ENCODE measurements around the gene RNASE4.
A peak's percentile ranks its signal among the peaks of the same experiment; 100 is the strongest.

Gene RNASE4

GRCh38 chr14:20688167-20688839 lies 3.9 kb downstream of the RNASE4 start, which contains the start of gene ANG:
ANG (plus strand) TSS chr14:20688764; CDS start chr14:20693565, 4,801 bp downstream.
- no peak for TF ChIP-seq CTCF (IDR thresholded peaks at IDR 0.05)
- Histone ChIP-seq H2AFZ (no peak within 1 kb of the TSS), H3K9me3 (ENCODE audit: control insufficient read depth, low read length) (no peaks in the 10 kb centered on the region), H3K36me3 (ENCODE audit: control insufficient read depth, insufficient read depth, low read length) (no peaks in the 10 kb centered on the region), H3K27me3 (ENCODE audit: control insufficient read depth, insufficient read depth, low read length) (no peaks in the 10 kb centered on the region), H3K9ac (no peak within 1 kb of the TSS), H3K27ac (no peak within 1 kb of the TSS), H3K4me3 (ENCODE audit: low read depth, low read length) (no peak within 1 kb of the TSS), H3K79me2 (no peaks in the 10 kb centered on the region), H3K4me2 (ENCODE audit: low read length) (no peak within 1 kb of the TSS), H3K4me1 (no peaks in the 10 kb centered on the region)

GRCh38 chr14:20690848-20691640 lies 6.7 kb downstream of the RNASE4 start:
- peak; percentile 87 for TF ChIP-seq CTCF (IDR thresholded peaks at IDR 0.05)
- Histone ChIP-seq H3K4me1 (no peaks in the 10 kb centered on the region), H3K27me3 (ENCODE audit: control insufficient read depth, insufficient read depth, low read length) (no peaks in the 10 kb centered on the region), H3K4me2 (ENCODE audit: low read length) (no peak overlapping the region), H3K27ac (no peak overlapping the region), H3K9me3 (ENCODE audit: control insufficient read depth, low read length) (no peaks in the 10 kb centered on the region), H2AFZ (no peak overlapping the region), H3K9ac (no peak overlapping the region), H3K36me3 (ENCODE audit: control insufficient read depth, insufficient read depth, low read length) (no peaks in the 10 kb centered on the region), H3K4me3 (ENCODE audit: low read depth, low read length) (no peak overlapping the region), H3K79me2 (no peaks in the 10 kb centered on the region)

- no peaks in the 10 kb centered on the region for H3K27me3 ChIP-seq (ENCODE audit: control insufficient read depth, insufficient read depth, low read length)
- H3K79me2 ChIP-seq: no peaks in the 10 kb centered on the region
- H3K9me3 ChIP-seq (ENCODE audit: control insufficient read depth, low read length): no peaks in the 10 kb centered on the region
- TF ChIP-seq CTCF (IDR thresholded peaks at IDR 0.05): no peak
- no peak overlapping the region for H3K9ac ChIP-seq
- H3K4me3 ChIP-seq (ENCODE audit: low read depth, low read length): no peak overlapping the region
- H2AFZ ChIP-seq: no peak overlapping the region
- H3K27ac ChIP-seq: no peak overlapping the region
- H3K36me3 ChIP-seq (ENCODE audit: control insufficient read depth, insufficient read depth, low read length): no peaks in the 10 kb centered on the region
- H3K4me2 ChIP-seq (ENCODE audit: low read length): no peak overlapping the region
- H3K4me1 ChIP-seq: no peaks in the 10 kb centered on the region
Measured at GRCh38 chr14:20692116-20692751, 7.9 kb downstream of the RNASE4 start.

GRCh38 chr14:20696764-20697163 lies 12.4 kb downstream of the RNASE4 start:
- H3K36me3 ChIP-seq (ENCODE audit: control insufficient read depth, insufficient read depth, low read length): no peaks in the 10 kb centered on the region
- H3K4me3 ChIP-seq (ENCODE audit: low read depth, low read length): no peak overlapping the region
- no peak overlapping the region for H2AFZ ChIP-seq
- TF ChIP-seq CTCF (IDR thresholded peaks at IDR 0.05): no peak
- no peaks in the 10 kb centered on the region for H3K27me3 ChIP-seq (ENCODE audit: control insufficient read depth, insufficient read depth, low read length)
- H3K9ac ChIP-seq: no peak overlapping the region
- H3K79me2 ChIP-seq: no peaks in the 10 kb centered on the region
- no peak overlapping the region for H3K27ac ChIP-seq
- no peaks in the 10 kb centered on the region for H3K4me1 ChIP-seq
- no peaks in the 10 kb centered on the region for H3K9me3 ChIP-seq (ENCODE audit: control insufficient read depth, low read length)
- H3K4me2 ChIP-seq (ENCODE audit: low read length): no peak overlapping the region

Measured in parathyroid adenoma (tissue), 2 donors.